Neural cell (in vitro differentiated cells): ENCODE measurements around the gene LSM14A. TPM values are rescaled to one million over a fixed set of nuclear protein-coding genes. Genes with fewer than 3 reads are reported as not detected.
"Not testable (repeated sequence)": the region's sequence is repeated elsewhere in the genome, so short reads cannot be mapped to it uniquely, and the experiment has no call there.

ENCODE experiments used
- H2AFZ ChIP-seq: fragments of 200-600, 300-800 bp; sonication (generic), shearing (Covaris generic); 2 replicates; pipeline ENCODE4 v1.6.0; 2014; ENCODE audit warnings: low read depth, mild to moderate bottlenecking, antibody characterized with exemption, low read length, moderate library complexity
- H3F3A ChIP-seq: fragments of 200-600 bp; shearing (Covaris generic); 2 replicates; pipeline ENCODE4 v1.6.1; 2016; ENCODE audit warnings: mild to moderate bottlenecking, moderate library complexity, mixed read lengths, antibody characterized with exemption, low read length; ENCODE audit not compliant: insufficient read depth, poor library complexity, severe bottlenecking
- H3K27ac ChIP-seq: fragments of 200-600, 300-800 bp; sonication (generic), shearing (Covaris generic); 2 replicates; pipeline ENCODE4 v1.5.1; 2014; ENCODE audit warnings: mild to moderate bottlenecking, low read length, moderate library complexity
- H3K27me3 ChIP-seq: fragments of 300-800, 200-600 bp; sonication (generic), shearing (Covaris generic); 2 replicates; pipeline ENCODE4 v1.6.0; 2014; ENCODE audit warnings: mild to moderate bottlenecking, low read depth, low read length, moderate library complexity; ENCODE audit not compliant: insufficient read depth
- H3K36me3 ChIP-seq: fragments of 300-800, 200-600 bp; sonication (generic), shearing (Covaris generic); 2 replicates; pipeline ENCODE4 v1.5.1; 2014; ENCODE audit warnings: mild to moderate bottlenecking, antibody characterized with exemption, low read length, moderate library complexity; ENCODE audit not compliant: insufficient read depth
- H3K4me2 ChIP-seq: fragments of 300-800, 200-600 bp; sonication (generic), shearing (Covaris generic); 2 replicates; pipeline ENCODE4 v1.6.0; 2014; ENCODE audit warnings: mild to moderate bottlenecking, low read length
- H3K4me3 ChIP-seq: fragments of 300-800, 200-600 bp; sonication (generic), shearing (Covaris generic); 2 replicates; pipeline ENCODE4 v1.5.1; 2014; ENCODE audit warnings: mild to moderate bottlenecking, low read length, moderate library complexity
- H3K79me2 ChIP-seq: fragments of 200-600 bp; shearing (Covaris generic); replicated peaks from 2 replicates; pipeline ENCODE4 v1.6.0; 2014; ENCODE audit warnings: mild to moderate bottlenecking, low read length, moderate library complexity; ENCODE audit not compliant: insufficient read depth
- H3K9ac ChIP-seq: fragments of 300-800, 200-600 bp; sonication (generic), shearing (Covaris generic); 2 replicates; pipeline ENCODE4 v1.6.1; 2016; ENCODE audit warnings: mild to moderate bottlenecking, low read length, mixed read lengths
- H3K9me2 ChIP-seq: fragments of 200-600 bp; shearing (Covaris generic); 2 replicates; pipeline ENCODE4 v1.6.1; 2016; ENCODE audit warnings: mild to moderate bottlenecking, low read length, mixed read lengths; ENCODE audit not compliant: insufficient read depth
- H3K9me3 ChIP-seq: fragments of 200-600, 300-800 bp; sonication (generic), shearing (Covaris generic); 2 replicates; pipeline ENCODE4 v1.6.1; 2016; ENCODE audit warnings: mild to moderate bottlenecking, mixed run types, low read length, moderate library complexity, mixed read lengths
- H4K20me1 ChIP-seq: fragments of 200-600 bp; shearing (Covaris generic); 2 replicates; pipeline ENCODE4 v1.6.1; 2016; ENCODE audit warnings: mild to moderate bottlenecking, mixed run types; ENCODE audit not compliant: insufficient read depth
- EP300 ChIP-seq: fragments of 450-650 bp; conservative IDR thresholded peaks from 2 replicates; pipeline ENCODE4 v1.6.1; 2014; ENCODE audit warnings: antibody characterized with exemption, mild to moderate bottlenecking, moderate library complexity; ENCODE audit not compliant: poor library complexity, severe bottlenecking
- EZH2 ChIP-seq: fragments of 200-600, 300-800 bp; shearing (Covaris generic), sonication (generic); IDR thresholded peaks from 2 replicates; pipeline ENCODE4 v1.6.1; 2014; ENCODE audit warnings: antibody characterized with exemption, low read length, borderline replicate concordance, mild to moderate bottlenecking; ENCODE audit not compliant: insufficient read depth, poor library complexity, severe bottlenecking
- MXI1 ChIP-seq: fragments of 450-650 bp; conservative IDR thresholded peaks from 2 replicates; pipeline ENCODE4 v1.6.1; 2014; ENCODE audit warnings: antibody characterized with exemption, mild to moderate bottlenecking; ENCODE audit not compliant: poor library complexity, severe bottlenecking
- POLR2AphosphoS5 ChIP-seq: IDR thresholded peaks from 2 replicates; pipeline ENCODE4 v1.6.1; 2012
- RAD21 ChIP-seq: fragments of 450-650 bp; conservative IDR thresholded peaks from 2 replicates; pipeline ENCODE4 v1.6.1; 2014; ENCODE audit warnings: antibody characterized with exemption, mild to moderate bottlenecking, moderate library complexity
- SMC3 ChIP-seq: fragments of 450-650 bp; conservative IDR thresholded peaks from 2 replicates; pipeline ENCODE4 v1.6.1; 2014; ENCODE audit warnings: antibody characterized with exemption, mild to moderate bottlenecking, moderate library complexity; ENCODE audit not compliant: poor library complexity
- TAF1 ChIP-seq: IDR thresholded peaks from 2 replicates; pipeline ENCODE4 v1.6.1; 2012; ENCODE audit warnings: low read depth
- polyA plus RNA-seq: library from polyadenylated mRNA; depleted of rRNA; stranded (reverse); fragments of >200 nt; gene quantifications from 2 replicates; pipeline ENCODE4 v1.2.3, GENCODE V29; 2014
- TF ChIP-seq, protein P1 (sequence below): IDR thresholded peaks from 2 replicates; pipeline ENCODE4 v1.6.1; 2012; ENCODE audit warnings: borderline replicate concordance
- TF ChIP-seq, protein P2 (sequence below): fragments of 450-650 bp; IDR thresholded peaks from 2 replicates; pipeline ENCODE4 v1.5.1; 2014; ENCODE audit warnings: antibody characterized with exemption, mild to moderate bottlenecking, moderate library complexity; ENCODE audit not compliant: poor library complexity, severe bottlenecking

The LSM14A gene
- polyA plus RNA-seq, 1 donor from 2014 or later, result 104 TPM

DNA sequence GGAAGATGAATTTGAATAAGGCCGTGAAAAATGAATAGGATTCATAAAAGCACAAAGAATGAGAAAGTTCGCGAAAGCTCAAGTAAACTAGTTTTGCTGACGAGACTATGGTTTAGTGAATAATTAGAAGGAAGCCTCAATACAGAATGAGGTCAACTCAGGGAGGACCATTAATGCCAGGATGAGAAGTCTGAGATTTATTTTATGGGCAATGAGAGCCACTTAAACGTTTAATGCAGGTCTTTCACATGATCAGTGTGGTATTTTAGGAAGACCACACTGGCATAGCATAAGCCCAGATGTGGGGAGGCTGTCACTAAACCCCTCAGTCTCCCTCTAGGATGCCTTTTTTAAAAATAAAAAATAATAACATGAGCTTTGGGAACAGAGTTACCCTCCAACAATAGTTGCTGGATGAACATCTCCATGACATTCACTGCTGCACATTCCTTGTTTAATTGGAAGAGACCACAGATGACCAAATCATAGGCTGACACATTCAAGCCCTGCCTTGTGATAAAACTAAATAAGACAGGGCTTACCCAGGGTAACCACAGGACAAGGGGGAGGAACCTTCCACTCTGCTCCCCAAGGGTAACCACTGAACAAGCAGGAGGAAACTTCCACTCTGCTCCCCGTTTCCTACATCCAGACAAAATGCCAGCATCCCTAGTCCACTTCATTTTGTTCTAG is 43.6 kb upstream of the LSM14A start:
- Histone ChIP-seq H3K9me3 (no peaks in the 10 kb centered on the region), H3F3A (no peaks in the 10 kb centered on the region), H3K79me2 (no peaks in the 10 kb centered on the region), H3K27me3 (no peaks in the 10 kb centered on the region), H3K4me2 (no peak overlapping the region), H3K9me2 (no peaks in the 10 kb centered on the region), H3K4me3 (no peak overlapping the region), H3K27ac (no peak overlapping the region), H2AFZ (no peak overlapping the region), H4K20me1 (no peaks in the 10 kb centered on the region), H3K9ac (no peak overlapping the region), H3K36me3 (no peaks in the 10 kb centered on the region)
- no peak for TF ChIP-seq EP300
- no peak for TF ChIP-seq RAD21
- TF ChIP-seq, protein P1, sequence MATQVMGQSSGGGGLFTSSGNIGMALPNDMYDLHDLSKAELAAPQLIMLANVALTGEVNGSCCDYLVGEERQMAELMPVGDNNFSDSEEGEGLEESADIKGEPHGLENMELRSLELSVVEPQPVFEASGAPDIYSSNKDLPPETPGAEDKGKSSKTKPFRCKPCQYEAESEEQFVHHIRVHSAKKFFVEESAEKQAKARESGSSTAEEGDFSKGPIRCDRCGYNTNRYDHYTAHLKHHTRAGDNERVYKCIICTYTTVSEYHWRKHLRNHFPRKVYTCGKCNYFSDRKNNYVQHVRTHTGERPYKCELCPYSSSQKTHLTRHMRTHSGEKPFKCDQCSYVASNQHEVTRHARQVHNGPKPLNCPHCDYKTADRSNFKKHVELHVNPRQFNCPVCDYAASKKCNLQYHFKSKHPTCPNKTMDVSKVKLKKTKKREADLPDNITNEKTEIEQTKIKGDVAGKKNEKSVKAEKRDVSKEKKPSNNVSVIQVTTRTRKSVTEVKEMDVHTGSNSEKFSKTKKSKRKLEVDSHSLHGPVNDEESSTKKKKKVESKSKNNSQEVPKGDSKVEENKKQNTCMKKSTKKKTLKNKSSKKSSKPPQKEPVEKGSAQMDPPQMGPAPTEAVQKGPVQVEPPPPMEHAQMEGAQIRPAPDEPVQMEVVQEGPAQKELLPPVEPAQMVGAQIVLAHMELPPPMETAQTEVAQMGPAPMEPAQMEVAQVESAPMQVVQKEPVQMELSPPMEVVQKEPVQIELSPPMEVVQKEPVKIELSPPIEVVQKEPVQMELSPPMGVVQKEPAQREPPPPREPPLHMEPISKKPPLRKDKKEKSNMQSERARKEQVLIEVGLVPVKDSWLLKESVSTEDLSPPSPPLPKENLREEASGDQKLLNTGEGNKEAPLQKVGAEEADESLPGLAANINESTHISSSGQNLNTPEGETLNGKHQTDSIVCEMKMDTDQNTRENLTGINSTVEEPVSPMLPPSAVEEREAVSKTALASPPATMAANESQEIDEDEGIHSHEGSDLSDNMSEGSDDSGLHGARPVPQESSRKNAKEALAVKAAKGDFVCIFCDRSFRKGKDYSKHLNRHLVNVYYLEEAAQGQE, result no peak
- TF ChIP-seq SMC3, result no peak
- TF ChIP-seq POLR2AphosphoS5, result no peak
- no peak for TF ChIP-seq MXI1
- no peak for TF ChIP-seq EZH2
- no peak for TF ChIP-seq TAF1
- TF ChIP-seq, protein P2, sequence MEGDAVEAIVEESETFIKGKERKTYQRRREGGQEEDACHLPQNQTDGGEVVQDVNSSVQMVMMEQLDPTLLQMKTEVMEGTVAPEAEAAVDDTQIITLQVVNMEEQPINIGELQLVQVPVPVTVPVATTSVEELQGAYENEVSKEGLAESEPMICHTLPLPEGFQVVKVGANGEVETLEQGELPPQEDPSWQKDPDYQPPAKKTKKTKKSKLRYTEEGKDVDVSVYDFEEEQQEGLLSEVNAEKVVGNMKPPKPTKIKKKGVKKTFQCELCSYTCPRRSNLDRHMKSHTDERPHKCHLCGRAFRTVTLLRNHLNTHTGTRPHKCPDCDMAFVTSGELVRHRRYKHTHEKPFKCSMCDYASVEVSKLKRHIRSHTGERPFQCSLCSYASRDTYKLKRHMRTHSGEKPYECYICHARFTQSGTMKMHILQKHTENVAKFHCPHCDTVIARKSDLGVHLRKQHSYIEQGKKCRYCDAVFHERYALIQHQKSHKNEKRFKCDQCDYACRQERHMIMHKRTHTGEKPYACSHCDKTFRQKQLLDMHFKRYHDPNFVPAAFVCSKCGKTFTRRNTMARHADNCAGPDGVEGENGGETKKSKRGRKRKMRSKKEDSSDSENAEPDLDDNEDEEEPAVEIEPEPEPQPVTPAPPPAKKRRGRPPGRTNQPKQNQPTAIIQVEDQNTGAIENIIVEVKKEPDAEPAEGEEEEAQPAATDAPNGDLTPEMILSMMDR, result no peak

DNA sequence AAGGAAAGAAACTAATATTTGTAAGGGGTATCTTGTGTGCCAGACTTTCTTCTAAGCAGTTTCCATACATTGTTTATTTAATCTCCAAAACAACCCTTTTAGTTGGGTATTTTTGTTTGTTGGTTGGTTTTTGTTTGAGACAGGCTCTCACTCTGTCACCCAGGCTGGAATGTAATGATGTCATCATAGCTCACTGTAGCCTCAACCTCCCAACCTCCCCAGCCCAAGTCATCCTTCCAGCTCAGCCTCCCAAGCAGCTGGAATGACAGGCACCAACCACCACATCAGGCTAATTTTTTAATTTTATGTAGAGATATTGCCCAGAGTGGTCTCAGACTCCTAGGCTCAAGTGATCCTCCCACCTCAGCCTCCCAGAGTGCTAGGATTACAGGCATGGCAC is 41.2 kb upstream of the LSM14A start:
- H3K9ac ChIP-seq, result no peak overlapping the region
- H3K4me2 ChIP-seq, result no peak overlapping the region
- no peaks in the 10 kb centered on the region for H4K20me1 ChIP-seq
- TF ChIP-seq EZH2 (no peak), SMC3 (no peak), MXI1 (no peak), RAD21 (no peak), EP300 (no peak), TAF1 (no peak), POLR2AphosphoS5 (no peak)
- TF ChIP-seq, protein P1, result no peak
- TF ChIP-seq, protein P2, result no peak
- H3K9me3 ChIP-seq, result no peaks in the 10 kb centered on the region
- no peaks in the 10 kb centered on the region for H3K27me3 ChIP-seq
- H3K9me2 ChIP-seq, result no peaks in the 10 kb centered on the region
- no peaks in the 10 kb centered on the region for H3K79me2 ChIP-seq
- no peak overlapping the region for H3K27ac ChIP-seq
- no peak overlapping the region for H3K4me3 ChIP-seq
- H3K36me3 ChIP-seq, result no peaks in the 10 kb centered on the region
- H3F3A ChIP-seq, result no peaks in the 10 kb centered on the region
- no peak overlapping the region for H2AFZ ChIP-seq

DNA sequence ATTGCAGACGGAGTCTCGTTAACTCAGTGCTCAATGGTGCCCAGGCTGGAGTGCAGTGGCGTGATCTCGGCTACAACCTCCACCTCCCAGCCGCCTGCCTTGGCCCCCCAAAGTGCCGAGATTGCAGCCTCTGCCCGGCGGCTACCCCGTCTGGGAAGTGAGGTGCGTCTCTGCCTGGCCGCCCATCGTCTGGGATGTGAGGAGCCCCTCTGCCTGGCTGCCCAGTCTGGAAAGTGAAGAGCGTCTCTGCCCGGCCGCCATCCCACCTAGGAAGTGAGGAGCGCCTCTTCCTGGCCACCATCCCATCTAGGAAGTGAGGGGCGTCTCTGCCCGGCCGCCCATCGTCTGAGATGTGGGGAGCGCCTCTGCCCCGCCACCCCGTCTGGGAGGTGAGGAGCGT is 40.2 kb upstream of the LSM14A start:
- not testable (repeated sequence) for H3K36me3 ChIP-seq, H3K27me3 ChIP-seq, H4K20me1 ChIP-seq, H3K9me3 ChIP-seq, H3K4me2 ChIP-seq, H2AFZ ChIP-seq, H3F3A ChIP-seq, H3K4me3 ChIP-seq, H3K9ac ChIP-seq, H3K79me2 ChIP-seq, H3K9me2 ChIP-seq, H3K27ac ChIP-seq
